HepG2 (cell line): ENCODE data around the gene HLF. TPM values are rescaled to one million over a fixed set of nuclear protein-coding genes. Genes with fewer than 3 reads are reported as not detected.

Source experiments
- KAT2B ChIP-seq: fragments of 150-350 bp; IDR thresholded peaks from 2 replicates; pipeline ENCODE4 v1.6.1; 2014; ENCODE audit warnings: low read depth, low read length, borderline replicate concordance
- NFIB ChIP-seq: sonication (generic); formaldehyde crosslinking; IDR thresholded peaks from 2 replicates; pipeline ENCODE4 v1.9.0; 2021; ENCODE audit warnings: missing genetic modification reagents, mild to moderate bottlenecking, borderline replicate concordance
- RFX3 ChIP-seq: IDR thresholded peaks from 2 replicates; pipeline ENCODE4 v1.6.1; 2016; ENCODE audit warnings: missing biosample characterization, missing genetic modification reagents
- SP140L ChIP-seq: sonication (generic); formaldehyde crosslinking; IDR thresholded peaks from 2 replicates; pipeline ENCODE4 v1.4.0; 2020; ENCODE audit warnings: missing genetic modification reagents, borderline replicate concordance
- ZNF737 ChIP-seq: sonication (generic); formaldehyde crosslinking; IDR thresholded peaks from 2 replicates; pipeline ENCODE4 v1.5.0; 2020; ENCODE audit warnings: missing genetic modification reagents, mild to moderate bottlenecking, borderline replicate concordance
- ZNF772 ChIP-seq: sonication (generic); formaldehyde crosslinking; IDR thresholded peaks from 2 replicates; pipeline ENCODE4 v1.5.0; 2020; ENCODE audit warnings: mild to moderate bottlenecking, missing genetic modification reagents
- polyA plus RNA-seq, 8 experiments: library from polyadenylated mRNA; depleted of rRNA in 3 of 8; stranded (reverse) in 7 of 8; unstranded in 1 of 8; fragments of >200 nt; fragmentation: Illumina TruSeq in 4 of 8; extraction: Trizol in 4 of 8; gene quantifications; 2 replicates each; pipeline versions ENCODE4 v1.2.1 to v1.2.3, GENCODE V29; 2011 to 2016; ENCODE audit warnings: low read depth in 4 of 8, missing spikeins in 1 of 8, mixed read lengths in 1 of 8; ENCODE audit not compliant: insufficient read depth in 1 of 8
- total RNA-seq, 5 experiments: library from RNA; depleted of rRNA; stranded (reverse); fragments of >200 nt; fragmentation: Illumina TruSeq; extraction: Trizol; gene quantifications; 2 replicates each; pipeline ENCODE4 v1.2.3, GENCODE V29; 2016; ENCODE audit warnings: low read depth in 1 of 5
- TF ChIP-seq, protein P1 (sequence below): sonication (generic); formaldehyde crosslinking; IDR thresholded peaks from 2 replicates; pipeline ENCODE4 v1.4.0; 2020; ENCODE audit warnings: mild to moderate bottlenecking, missing genetic modification reagents
- TF ChIP-seq, protein P2 (sequence below): sonication (generic); formaldehyde crosslinking; IDR thresholded peaks from 2 replicates; pipeline ENCODE4 v1.5.1; 2020; ENCODE audit warnings: missing genetic modification reagents, mild to moderate bottlenecking, borderline replicate concordance
- TF ChIP-seq, protein P3 (sequence below): sonication (generic); formaldehyde crosslinking; IDR thresholded peaks from 2 replicates; pipeline ENCODE4 v1.4.0; 2020; ENCODE audit warnings: missing genetic modification reagents, borderline replicate concordance
- TF ChIP-seq, protein P4 (sequence below), 2 experiments: sonication (generic) in 1 of 2; formaldehyde crosslinking in 1 of 2; IDR thresholded peaks; 2 replicates each; pipeline versions ENCODE4 v1.4.0 to v1.6.1; 2016 to 2020; ENCODE audit warnings: borderline replicate concordance in 1 of 2, low read depth in 1 of 2, mild to moderate bottlenecking in 1 of 2, missing genetic modification reagents in 1 of 2
- TF ChIP-seq, protein P5 (sequence below): sonication (generic); formaldehyde crosslinking; IDR thresholded peaks from 2 replicates; pipeline ENCODE4 v1.5.0; 2020; ENCODE audit warnings: missing genetic modification reagents

The HLF gene
- total and polyA plus RNA-seq, 2 of the 13 experiments (the other 11 are each of a cell fraction or from before 2014, with no cell fraction given) = 202 to 346 TPM

DNA sequence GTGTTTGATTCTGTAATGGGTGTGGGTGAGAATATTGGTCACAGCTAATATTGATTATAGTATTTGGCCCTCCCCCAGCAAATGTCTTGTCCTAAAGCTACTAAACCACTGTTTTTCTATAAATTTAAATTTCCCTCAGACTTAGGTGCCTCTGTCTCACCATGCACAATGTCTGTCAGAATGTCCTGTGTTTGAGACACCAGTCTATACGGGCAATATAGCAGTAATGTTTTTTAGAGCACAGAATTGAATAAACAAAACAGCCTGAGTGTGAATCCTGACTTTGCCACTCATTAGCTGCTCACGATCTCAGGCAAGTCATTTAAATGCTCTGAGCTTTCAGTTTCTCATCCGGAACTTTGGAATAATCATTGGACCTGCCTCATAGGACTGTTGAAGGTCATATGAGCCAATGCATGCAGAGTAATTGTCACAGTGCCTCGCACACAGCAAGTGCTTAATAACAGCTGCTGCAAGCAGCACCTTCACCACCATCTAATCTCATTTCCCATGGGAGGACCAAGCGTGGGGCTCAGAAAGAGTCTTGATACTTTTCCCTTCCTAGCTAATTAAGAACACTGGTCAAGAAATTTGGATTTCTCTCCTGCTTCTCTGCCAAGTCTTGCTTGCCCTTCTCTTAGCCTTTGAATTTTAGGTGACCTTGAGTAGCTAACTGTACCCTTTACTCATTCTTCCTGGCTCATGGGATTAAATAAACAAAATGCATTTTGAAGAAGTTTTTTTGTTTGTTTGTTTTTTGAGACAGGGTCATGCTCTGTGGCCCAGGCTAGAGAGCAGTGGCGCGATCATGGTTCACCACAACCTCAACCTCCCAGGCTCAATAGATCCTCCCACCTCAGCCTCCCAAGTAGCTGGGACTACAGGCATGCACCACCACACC, 9.8 kb downstream of the HLF start (continued):
- TF ChIP-seq, protein P1, sequence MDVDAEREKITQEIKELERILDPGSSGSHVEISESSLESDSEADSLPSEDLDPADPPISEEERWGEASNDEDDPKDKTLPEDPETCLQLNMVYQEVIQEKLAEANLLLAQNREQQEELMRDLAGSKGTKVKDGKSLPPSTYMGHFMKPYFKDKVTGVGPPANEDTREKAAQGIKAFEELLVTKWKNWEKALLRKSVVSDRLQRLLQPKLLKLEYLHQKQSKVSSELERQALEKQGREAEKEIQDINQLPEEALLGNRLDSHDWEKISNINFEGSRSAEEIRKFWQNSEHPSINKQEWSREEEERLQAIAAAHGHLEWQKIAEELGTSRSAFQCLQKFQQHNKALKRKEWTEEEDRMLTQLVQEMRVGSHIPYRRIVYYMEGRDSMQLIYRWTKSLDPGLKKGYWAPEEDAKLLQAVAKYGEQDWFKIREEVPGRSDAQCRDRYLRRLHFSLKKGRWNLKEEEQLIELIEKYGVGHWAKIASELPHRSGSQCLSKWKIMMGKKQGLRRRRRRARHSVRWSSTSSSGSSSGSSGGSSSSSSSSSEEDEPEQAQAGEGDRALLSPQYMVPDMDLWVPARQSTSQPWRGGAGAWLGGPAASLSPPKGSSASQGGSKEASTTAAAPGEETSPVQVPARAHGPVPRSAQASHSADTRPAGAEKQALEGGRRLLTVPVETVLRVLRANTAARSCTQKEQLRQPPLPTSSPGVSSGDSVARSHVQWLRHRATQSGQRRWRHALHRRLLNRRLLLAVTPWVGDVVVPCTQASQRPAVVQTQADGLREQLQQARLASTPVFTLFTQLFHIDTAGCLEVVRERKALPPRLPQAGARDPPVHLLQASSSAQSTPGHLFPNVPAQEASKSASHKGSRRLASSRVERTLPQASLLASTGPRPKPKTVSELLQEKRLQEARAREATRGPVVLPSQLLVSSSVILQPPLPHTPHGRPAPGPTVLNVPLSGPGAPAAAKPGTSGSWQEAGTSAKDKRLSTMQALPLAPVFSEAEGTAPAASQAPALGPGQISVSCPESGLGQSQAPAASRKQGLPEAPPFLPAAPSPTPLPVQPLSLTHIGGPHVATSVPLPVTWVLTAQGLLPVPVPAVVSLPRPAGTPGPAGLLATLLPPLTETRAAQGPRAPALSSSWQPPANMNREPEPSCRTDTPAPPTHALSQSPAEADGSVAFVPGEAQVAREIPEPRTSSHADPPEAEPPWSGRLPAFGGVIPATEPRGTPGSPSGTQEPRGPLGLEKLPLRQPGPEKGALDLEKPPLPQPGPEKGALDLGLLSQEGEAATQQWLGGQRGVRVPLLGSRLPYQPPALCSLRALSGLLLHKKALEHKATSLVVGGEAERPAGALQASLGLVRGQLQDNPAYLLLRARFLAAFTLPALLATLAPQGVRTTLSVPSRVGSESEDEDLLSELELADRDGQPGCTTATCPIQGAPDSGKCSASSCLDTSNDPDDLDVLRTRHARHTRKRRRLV = no peak
- TF ChIP-seq, protein P2, sequence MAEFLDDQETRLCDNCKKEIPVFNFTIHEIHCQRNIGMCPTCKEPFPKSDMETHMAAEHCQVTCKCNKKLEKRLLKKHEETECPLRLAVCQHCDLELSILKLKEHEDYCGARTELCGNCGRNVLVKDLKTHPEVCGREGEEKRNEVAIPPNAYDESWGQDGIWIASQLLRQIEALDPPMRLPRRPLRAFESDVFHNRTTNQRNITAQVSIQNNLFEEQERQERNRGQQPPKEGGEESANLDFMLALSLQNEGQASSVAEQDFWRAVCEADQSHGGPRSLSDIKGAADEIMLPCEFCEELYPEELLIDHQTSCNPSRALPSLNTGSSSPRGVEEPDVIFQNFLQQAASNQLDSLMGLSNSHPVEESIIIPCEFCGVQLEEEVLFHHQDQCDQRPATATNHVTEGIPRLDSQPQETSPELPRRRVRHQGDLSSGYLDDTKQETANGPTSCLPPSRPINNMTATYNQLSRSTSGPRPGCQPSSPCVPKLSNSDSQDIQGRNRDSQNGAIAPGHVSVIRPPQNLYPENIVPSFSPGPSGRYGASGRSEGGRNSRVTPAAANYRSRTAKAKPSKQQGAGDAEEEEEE = no peak
- TF ChIP-seq, protein P3, sequence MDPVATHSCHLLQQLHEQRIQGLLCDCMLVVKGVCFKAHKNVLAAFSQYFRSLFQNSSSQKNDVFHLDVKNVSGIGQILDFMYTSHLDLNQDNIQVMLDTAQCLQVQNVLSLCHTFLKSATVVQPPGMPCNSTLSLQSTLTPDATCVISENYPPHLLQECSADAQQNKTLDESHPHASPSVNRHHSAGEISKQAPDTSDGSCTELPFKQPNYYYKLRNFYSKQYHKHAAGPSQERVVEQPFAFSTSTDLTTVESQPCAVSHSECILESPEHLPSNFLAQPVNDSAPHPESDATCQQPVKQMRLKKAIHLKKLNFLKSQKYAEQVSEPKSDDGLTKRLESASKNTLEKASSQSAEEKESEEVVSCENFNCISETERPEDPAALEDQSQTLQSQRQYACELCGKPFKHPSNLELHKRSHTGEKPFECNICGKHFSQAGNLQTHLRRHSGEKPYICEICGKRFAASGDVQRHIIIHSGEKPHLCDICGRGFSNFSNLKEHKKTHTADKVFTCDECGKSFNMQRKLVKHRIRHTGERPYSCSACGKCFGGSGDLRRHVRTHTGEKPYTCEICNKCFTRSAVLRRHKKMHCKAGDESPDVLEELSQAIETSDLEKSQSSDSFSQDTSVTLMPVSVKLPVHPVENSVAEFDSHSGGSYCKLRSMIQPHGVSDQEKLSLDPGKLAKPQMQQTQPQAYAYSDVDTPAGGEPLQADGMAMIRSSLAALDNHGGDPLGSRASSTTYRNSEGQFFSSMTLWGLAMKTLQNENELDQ = no peak
- TF ChIP-seq KAT2B = no peak
- no peak for TF ChIP-seq ZNF772 (CRISPR knock-in tag)
- TF ChIP-seq, protein P4, sequence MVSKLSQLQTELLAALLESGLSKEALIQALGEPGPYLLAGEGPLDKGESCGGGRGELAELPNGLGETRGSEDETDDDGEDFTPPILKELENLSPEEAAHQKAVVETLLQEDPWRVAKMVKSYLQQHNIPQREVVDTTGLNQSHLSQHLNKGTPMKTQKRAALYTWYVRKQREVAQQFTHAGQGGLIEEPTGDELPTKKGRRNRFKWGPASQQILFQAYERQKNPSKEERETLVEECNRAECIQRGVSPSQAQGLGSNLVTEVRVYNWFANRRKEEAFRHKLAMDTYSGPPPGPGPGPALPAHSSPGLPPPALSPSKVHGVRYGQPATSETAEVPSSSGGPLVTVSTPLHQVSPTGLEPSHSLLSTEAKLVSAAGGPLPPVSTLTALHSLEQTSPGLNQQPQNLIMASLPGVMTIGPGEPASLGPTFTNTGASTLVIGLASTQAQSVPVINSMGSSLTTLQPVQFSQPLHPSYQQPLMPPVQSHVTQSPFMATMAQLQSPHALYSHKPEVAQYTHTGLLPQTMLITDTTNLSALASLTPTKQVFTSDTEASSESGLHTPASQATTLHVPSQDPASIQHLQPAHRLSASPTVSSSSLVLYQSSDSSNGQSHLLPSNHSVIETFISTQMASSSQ (IDR thresholded peaks at IDR 0.05; ENCODE audit: low read depth) = no peak
- TF ChIP-seq, protein P4 (CRISPR knock-in tag; IDR thresholded peaks at IDR 0.05; ENCODE audit: borderline replicate concordance) = no peak
- no peak for TF ChIP-seq RFX3 (CRISPR knock-in tag)
- no peak for TF ChIP-seq ZNF737 (CRISPR knock-in tag)
- no peak for TF ChIP-seq SP140L (CRISPR knock-in tag)
- no peak for TF ChIP-seq NFIB (CRISPR knock-in tag)
- TF ChIP-seq, protein P5, sequence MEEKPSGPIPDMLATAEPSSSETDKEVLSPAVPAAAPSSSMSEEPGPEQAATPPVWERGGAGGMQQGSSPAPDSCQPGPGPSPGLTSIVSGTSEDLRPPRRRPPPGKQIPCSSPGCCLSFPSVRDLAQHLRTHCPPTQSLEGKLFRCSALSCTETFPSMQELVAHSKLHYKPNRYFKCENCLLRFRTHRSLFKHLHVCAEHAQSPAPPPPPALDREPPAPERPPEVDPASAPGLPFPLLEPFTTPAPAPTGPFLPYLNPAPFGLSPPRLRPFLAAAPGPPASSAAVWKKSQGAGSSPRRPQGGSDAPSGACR (CRISPR knock-in tag) = 0 out of 2 replicates have a peak, but pooled peaks have one; percentile 5
